Loucy (cell line): Measurements from ENCODE around the gene GRPEL1.

Experiments used
- CTCF ChIP-seq: fragments of 200-600 bp; sonication (generic); conservative IDR thresholded peaks from 2 replicates; pipeline ENCODE4 v1.5.1; 2014; ENCODE audit warnings: mild to moderate bottlenecking, antibody characterized with exemption, low read length
- EZH2phosphoT487 ChIP-seq: fragments of 200-600 bp; IDR thresholded peaks from 2 replicates; pipeline ENCODE4 v1.6.1; 2018; ENCODE audit warnings: antibody characterized with exemption, mild to moderate bottlenecking, moderate library complexity, borderline replicate concordance

GRCh38 chr4:7016512-7016911, 51.4 kb downstream of the GRPEL1 start:
- no peak for TF ChIP-seq CTCF
- TF ChIP-seq EZH2phosphoT487, result no peak
